Panc1 (cell line): Measurements from ENCODE around the gene HBA1. TPM values are rescaled to one million over a fixed set of nuclear protein-coding genes. Genes with fewer than 3 reads are reported as not detected.
A peak's percentile ranks its signal among the peaks of the same experiment; 100 is the strongest.
"Not testable (repeated sequence)": the region's sequence is repeated elsewhere in the genome, so short reads cannot be mapped to it uniquely, and the experiment has no call there.

Experiments used
- ATAC-seq: fragments of 200-7000 bp; cut with Tn5 transposase; 2 replicates; pipeline ENCODE4 v1.9.1; 2020; ENCODE audit warnings: mild to moderate bottlenecking, moderate library complexity
- BruUV-seq: library from RNA; stranded (reverse); fragments of 400-500 nt; replicated peaks from 2 replicates; lab custom pipeline; 2021; lab: Mats Ljungman, UMichigan
- CTCF ChIA-PET: fragments of 300-600 bp; sonication (Branson Sonifier 250); formaldehyde crosslinking; loops from one replicate; lab custom pipeline; 2022; ENCODE audit warnings: antibody characterized with exemption; lab: Charles Lee
- POLR2A ChIA-PET: fragments of 300-600 bp; sonication (Branson Sonifier 250); formaldehyde crosslinking; loops from one replicate; lab custom pipeline; 2022; ENCODE audit warnings: antibody characterized with exemption; lab: Charles Lee
- DNase-seq: peaks from one replicate; pipeline ENCODE4 v3.0.0-alpha.2; 2010; ENCODE audit warnings: low read depth, low spot score
- H3K27ac ChIP-seq: 2 replicates; pipeline ENCODE4 v1.5.1; 2011; ENCODE audit warnings: mild to moderate bottlenecking, low read length, inconsistent platforms
- H3K27me3 ChIP-seq: fragments of 200-500 bp; sonication (Bioruptor generic); 2 replicates; pipeline ENCODE4 v1.6.0; 2014; ENCODE audit warnings: low read length, inconsistent platforms; ENCODE audit not compliant: control insufficient read depth, insufficient read depth
- H3K36me3 ChIP-seq: fragments of 200-500 bp; sonication (Bioruptor generic); 2 replicates; pipeline ENCODE4 v1.5.1; 2014; ENCODE audit warnings: inconsistent platforms, mild to moderate bottlenecking, low read length, moderate library complexity; ENCODE audit not compliant: control insufficient read depth, insufficient read depth
- H3K4me1 ChIP-seq: 2 replicates; pipeline ENCODE4 v1.5.1; 2011; ENCODE audit warnings: inconsistent platforms, mild to moderate bottlenecking, low read length, moderate library complexity; ENCODE audit not compliant: control insufficient read depth, insufficient read depth
- H3K4me3 ChIP-seq, 2 experiments: 2 replicates each; pipeline ENCODE4 v1.5.1; 2011 to 2012; ENCODE audit warnings: low read depth in 2 of 2, low read length in 2 of 2, mild to moderate bottlenecking in 2 of 2, inconsistent platforms in 1 of 2, moderate library complexity in 1 of 2
- H3K9me3 ChIP-seq: fragments of 200-500 bp; sonication (Bioruptor generic); 2 replicates; pipeline ENCODE4 v1.5.1; 2014; ENCODE audit warnings: low read depth, mild to moderate bottlenecking, inconsistent platforms, low read length, moderate library complexity; ENCODE audit not compliant: control insufficient read depth, insufficient read depth
- CTCF ChIP-seq: fragments of 450-650 bp; IDR thresholded peaks from 2 replicates; pipeline ENCODE4 v1.5.1; 2017; ENCODE audit warnings: mild to moderate bottlenecking
- POLR2AphosphoS5 ChIP-seq: IDR thresholded peaks from 2 replicates; pipeline ENCODE4 v1.6.1; 2012; ENCODE audit warnings: mild to moderate bottlenecking, low read depth, low read length, moderate library complexity
- REST ChIP-seq, 2 experiments: IDR thresholded peaks; 2 replicates each; pipeline ENCODE4 v1.6.1; 2011 to 2012; ENCODE audit warnings: low read depth in 2 of 2, control low read depth in 1 of 2, low read length in 1 of 2, mild to moderate bottlenecking in 1 of 2, moderate library complexity in 1 of 2; ENCODE audit not compliant: insufficient read depth in 1 of 2
- SIN3A ChIP-seq: IDR thresholded peaks from 2 replicates; pipeline ENCODE4 v1.6.1; 2012; ENCODE audit warnings: low read depth, mild to moderate bottlenecking, low read length, moderate library complexity, borderline replicate concordance; ENCODE audit not compliant: insufficient read depth
- TCF7L2 ChIP-seq: IDR thresholded peaks from 2 replicates; pipeline ENCODE4 v1.6.1; 2011; ENCODE audit warnings: mild to moderate bottlenecking, low read depth, low read length, inconsistent platforms
- in situ Hi-C: cut with HindIII; loops from 2 replicates; pipeline ENCODE4 v1.10.0; 2016; ENCODE audit warnings: low sequenced_read_pairs, low pct_unique_long_range_greater_than_20kb
- intact Hi-C: fragments of 100-400 bp; cut with micrococcal nuclease; formaldehyde crosslinking; loops from one replicate; pipeline ENCODE4 v1.10.0; 2022; ENCODE audit not compliant: unreplicated experiment
- total RNA-seq: library from RNA; stranded (reverse); gene quantifications from one replicate; pipeline ENCODE4 v1.2.1, GENCODE V29; 2021; ENCODE audit not compliant: unreplicated experiment

The HBA1 gene
- total RNA-seq, 1 experiment from 2014 or later, result 4.4 TPM

GRCh38 chr16:170088-170507, 6.4 kb upstream of the HBA1 start:
- H3K4me3 ChIP-seq, H3K27ac ChIP-seq, H3K4me1 ChIP-seq, POLR2A ChIA-PET, H3K36me3 ChIP-seq, H3K9me3 ChIP-seq, in situ Hi-C loops, BruUV-seq, intact Hi-C loops, H3K27me3 ChIP-seq, DNase-seq: not testable (repeated sequence)
- CTCF ChIA-PET, result interaction anchor here (0.9 kb wide), 1 partner anchor 10 kb away, joined by 3 read pairs; the partner anchor contains the start of gene HBQ1
- peak; percentile 35; the same call in 1 of the 2 replicates for ATAC-seq
- TF ChIP-seq REST (IDR thresholded peaks at IDR 0.05; ENCODE audit: insufficient read depth in 1 of 2, low read depth in 2 of 2, low read length in 1 of 2), result peak; percentile 88 to 89

- no peak for DNase-seq
- in situ Hi-C loops, result no loop called here
- no peaks in the 10 kb centered on the region for H3K27me3 ChIP-seq
- H3K36me3 ChIP-seq, result no peaks in the 10 kb centered on the region
- no peaks in the 10 kb centered on the region for H3K4me1 ChIP-seq
- no peak overlapping the region for H3K27ac ChIP-seq
- H3K9me3 ChIP-seq, result no peaks in the 10 kb centered on the region
- intact Hi-C loops, result no loop called here
- POLR2A ChIA-PET, result no interaction called here
- CTCF ChIA-PET, result interaction anchor here (0.9 kb wide), 1 partner anchor 10 kb away, joined by 3 read pairs; the partner anchor contains the start of gene HBQ1
- TF ChIP-seq SIN3A, result no peak
- TF ChIP-seq REST (IDR thresholded peaks at IDR 0.05; ENCODE audit: insufficient read depth in 1 of 2, low read depth in 2 of 2, low read length in 1 of 2), result no peak
- TF ChIP-seq TCF7L2, result no peak
- no peak for TF ChIP-seq POLR2AphosphoS5
- TF ChIP-seq CTCF, result no peak
- H3K4me3 ChIP-seq, result no peak overlapping the region
- no peak for ATAC-seq
- BruUV-seq, result no TSS peak
Observed at GRCh38 chr16:170788-171187, 5.7 kb upstream of the HBA1 start.

- CTCF ChIA-PET, result interaction anchor here (0.6 kb wide), 1 partner anchor 229 kb away, joined by 3 read pairs; the partner anchor contains the start of gene DECR2
- not testable (repeated sequence) for H3K27me3 ChIP-seq
Observed at GRCh38 chr16:172374-172941, 4.0 kb upstream of the HBA1 start, which contains the start of gene HBA2. Gene HBA2 (plus strand): TSS chr16:172876. CDS start chr16:172913, 37 bp downstream.

GRCh38 chr16:173211-173854, 3.1 kb upstream of the HBA1 start:
- DNase-seq, intact Hi-C loops, H3K27ac ChIP-seq, in situ Hi-C loops, H3K9me3 ChIP-seq, H3K27me3 ChIP-seq, H3K36me3 ChIP-seq, H3K4me3 ChIP-seq, POLR2A ChIA-PET, BruUV-seq, ATAC-seq, H3K4me1 ChIP-seq, CTCF ChIA-PET: not testable (repeated sequence)

More at GRCh38 chr16:172374-172941, 4.0 kb upstream of the HBA1 start, which contains the start of gene HBA2:
- H3K9me3 ChIP-seq, H3K4me1 ChIP-seq, BruUV-seq, H3K27ac ChIP-seq, in situ Hi-C loops, POLR2A ChIA-PET, DNase-seq, H3K36me3 ChIP-seq, H3K4me3 ChIP-seq, intact Hi-C loops: not testable (repeated sequence)
- peak; percentile 23 for ATAC-seq
